NCI-H510A (cell line): Measurements from ENCODE around the gene ISCA2.

Experiments used
- DNase-seq: peaks from one replicate; lab custom pipeline; 2025; lab: John Stamatoyannopoulos, UW

The ISCA2 gene

GRCh38 chr14:74483321-74483720, 10.2 kb upstream of the ISCA2 start:
- DNase-seq = no peak

- no peak for DNase-seq
These were observed 7.4 kb upstream of the ISCA2 start for GRCh38 chr14:74486164-74486563.

DNA sequence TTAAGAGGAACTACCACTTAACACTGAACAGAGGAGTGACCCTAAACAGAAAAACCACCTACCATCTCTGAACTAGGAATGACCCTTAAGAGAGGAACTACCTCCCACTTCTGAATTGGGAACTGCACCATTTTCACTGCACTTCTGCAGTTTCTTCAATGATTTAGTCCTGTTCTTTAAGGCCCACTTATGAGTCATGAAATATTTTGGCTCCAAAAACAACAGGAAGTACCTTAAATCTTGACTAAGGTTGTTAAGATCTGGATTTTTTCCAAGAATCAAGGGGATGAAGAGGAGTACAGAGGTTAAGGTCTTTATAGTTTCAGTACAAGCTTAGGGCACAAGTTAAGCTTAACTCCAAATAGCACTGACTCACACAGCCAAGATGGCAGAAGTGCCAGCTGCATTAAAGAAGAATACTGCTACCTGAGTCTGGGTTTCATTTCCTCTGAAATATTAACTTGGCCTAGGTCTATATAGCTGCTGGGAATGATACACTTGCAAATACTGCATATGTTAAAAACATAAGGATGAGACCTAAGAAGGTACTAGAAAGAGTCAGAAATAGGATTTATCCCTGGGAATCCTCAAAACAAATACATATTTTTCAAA, 4.7 kb upstream of the ISCA2 start:
- DNase-seq = no peak

- no peak for DNase-seq
These were observed 3.1 kb upstream of the ISCA2 start for GRCh38 chr14:74490486-74490885.

DNA sequence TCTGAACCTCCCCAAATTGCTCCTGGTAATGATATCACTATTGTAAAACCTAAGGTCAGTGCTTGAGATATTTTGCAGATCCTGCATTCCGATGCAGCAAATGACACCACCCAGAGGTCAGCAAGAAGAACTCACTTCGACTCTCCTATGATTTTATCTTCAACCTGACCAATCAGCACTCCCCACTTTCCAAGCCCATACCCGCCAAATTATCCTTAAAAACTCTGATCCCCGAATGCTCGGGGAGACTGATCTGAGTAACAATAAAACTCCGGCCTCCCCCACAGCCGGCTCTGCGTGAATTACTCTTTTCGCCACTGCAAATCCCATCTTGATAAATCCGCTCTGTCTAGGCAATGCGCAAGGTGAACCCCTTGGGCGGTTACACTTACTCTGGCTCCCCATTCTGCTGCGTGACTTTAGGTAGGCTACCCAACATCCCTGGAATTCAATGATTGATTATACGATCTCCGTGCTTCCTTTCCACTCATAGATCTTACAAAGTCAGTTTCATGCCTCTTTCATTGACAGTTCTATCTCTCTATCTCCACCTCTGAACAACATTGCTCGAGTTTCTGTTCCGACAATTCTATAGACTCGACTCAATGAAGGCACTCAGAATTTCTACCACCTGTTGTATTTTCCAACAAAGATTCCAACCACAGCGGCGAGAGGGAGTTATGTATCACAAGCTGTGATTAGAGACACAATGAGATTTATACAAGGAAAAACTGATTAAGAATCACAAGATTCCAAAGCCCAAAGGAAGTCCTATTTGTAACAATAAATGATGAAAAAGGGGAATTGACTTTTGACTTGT, 1.4 kb upstream of the ISCA2 start:
- DNase-seq = no peak

- no peak for DNase-seq
These were observed 706 bp upstream of the ISCA2 start, which contains the start of gene NPC2 for GRCh38 chr14:74492776-74493342. TSS of gene NPC2 (minus strand) at chr14:74493305. CDS start at chr14:74493274, 31 bp downstream.

GRCh38 chr14:74495356-74495755, 1.8 kb downstream of the ISCA2 start:
- DNase-seq = no peak

DNA sequence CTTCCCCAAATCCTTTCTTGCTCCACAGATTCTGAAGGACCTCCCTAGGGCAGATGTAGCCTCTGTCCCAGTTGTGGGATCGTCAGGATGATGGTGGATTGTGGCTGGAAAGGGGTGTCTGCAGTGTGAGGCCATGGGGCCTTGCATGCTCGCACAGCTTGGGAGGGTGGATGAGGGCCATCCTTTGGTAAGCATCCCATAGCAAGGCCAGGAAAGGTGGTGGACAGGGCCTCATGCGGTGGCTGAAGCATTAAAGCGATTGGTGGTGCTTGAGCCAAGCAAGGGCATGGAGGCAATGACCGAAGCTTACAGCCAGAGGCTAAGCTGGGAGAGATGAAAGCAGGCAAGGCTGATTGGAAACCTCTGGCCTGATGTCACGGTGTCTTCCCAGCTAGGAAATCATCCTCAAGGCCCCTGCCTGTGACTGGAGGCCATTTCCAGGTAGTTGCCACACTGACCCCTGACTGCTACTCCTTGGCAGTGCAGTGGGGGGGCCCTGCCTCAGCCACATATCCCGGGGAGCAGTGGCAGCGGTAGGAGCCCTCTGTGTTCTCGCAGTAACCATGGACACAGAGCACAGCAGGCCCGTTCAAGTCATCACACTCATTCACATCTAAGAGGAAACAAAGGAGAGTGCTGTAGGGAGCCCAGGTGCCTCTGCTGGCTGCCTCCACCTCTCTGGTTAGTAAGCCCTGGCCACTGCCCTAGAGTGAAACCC, 7.0 kb downstream of the ISCA2 start:
- no peak for DNase-seq

- DNase-seq = peak; percentile 67
These were observed 7.6 kb downstream of the ISCA2 start for GRCh38 chr14:74501135-74501614.

- DNase-seq = no peak
These were observed 8.1 kb downstream of the ISCA2 start for GRCh38 chr14:74501691-74502090.

DNA sequence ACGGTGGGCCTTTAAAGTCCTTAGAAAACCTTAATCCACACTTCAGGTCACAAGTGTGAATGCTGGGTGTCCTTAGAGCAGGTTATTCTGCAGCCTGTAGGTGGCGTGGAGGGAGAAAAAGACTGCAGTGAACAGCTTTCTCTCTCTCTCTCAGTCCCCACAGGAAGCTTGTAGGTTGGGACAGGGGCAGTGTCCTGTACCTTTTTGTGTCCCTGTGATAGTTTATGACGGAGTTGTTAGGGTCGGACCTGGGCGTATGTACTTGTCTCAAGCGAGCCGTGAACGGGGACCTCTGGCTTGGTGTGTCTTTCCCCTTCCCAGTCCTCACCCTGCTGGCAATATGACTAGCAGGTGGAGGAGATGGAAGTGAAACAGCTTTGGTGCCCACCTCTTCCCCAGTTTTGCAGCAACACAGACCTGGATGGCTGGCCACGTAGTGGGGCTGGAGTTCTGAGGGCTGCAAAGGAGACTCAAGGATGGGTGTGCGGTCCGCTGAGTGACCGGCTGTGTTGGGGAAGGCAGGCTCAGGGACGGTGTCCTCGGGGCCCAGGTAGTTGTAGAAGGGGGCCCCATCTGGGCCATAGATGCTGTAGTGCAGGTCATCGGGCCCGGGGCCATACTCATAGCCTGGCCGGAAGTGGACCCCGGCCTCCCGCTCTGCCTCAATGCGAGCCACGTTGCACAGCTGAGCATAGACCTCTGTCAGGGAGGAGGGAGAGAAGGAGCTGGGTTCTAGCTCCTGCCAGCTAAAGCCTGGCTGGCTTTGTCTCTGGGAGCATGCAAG, 8.9 kb downstream of the ISCA2 start:
- DNase-seq = peak; percentile 17

GRCh38 chr14:74503291-74503937, 9.8 kb downstream of the ISCA2 start:
- DNase-seq = no peak

DNA sequence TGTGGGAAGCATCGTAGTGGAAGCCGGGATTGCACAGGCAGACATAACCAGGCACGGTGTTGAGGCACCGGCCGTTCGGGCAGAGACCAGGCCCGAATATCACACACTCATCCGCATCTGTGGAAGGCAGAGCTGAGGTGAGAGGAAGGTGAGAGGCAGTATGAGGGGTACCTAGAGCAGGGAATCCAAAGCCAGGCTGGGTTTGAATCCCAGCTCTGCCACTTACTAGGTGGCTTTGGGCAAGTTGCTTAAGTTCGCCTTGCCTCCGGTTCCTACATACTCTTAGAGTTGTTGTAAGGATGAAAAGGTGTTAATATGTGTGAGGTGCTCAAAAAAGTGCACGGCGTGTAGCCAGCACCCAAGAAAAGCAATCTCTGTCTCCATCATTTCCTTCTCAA, 10.4 kb downstream of the ISCA2 start:
- no peak for DNase-seq

DNA sequence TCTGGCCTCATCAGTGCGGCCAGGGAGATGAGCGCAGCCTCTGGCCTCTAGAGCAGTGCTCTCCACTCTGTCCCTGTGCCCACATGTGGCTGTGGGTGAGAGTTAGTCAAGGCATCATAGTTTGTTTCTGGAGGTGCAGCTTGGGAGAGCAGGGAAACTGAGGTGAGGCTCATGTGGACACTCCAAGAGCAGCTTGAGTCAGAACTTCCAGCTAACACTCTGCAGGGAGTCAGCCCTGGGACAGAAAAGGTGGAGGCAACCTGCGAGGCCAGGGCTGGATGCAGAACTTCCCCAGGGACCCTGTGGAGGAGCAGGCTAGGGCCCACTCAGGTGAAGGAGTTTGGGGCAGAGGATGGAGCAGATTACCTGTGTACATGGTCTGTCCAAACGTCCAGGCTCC, 10.8 kb downstream of the ISCA2 start:
- no peak for DNase-seq

GRCh38 chr14:74504874-74505720, 11.5 kb downstream of the ISCA2 start:
- DNase-seq = no peak

DNA sequence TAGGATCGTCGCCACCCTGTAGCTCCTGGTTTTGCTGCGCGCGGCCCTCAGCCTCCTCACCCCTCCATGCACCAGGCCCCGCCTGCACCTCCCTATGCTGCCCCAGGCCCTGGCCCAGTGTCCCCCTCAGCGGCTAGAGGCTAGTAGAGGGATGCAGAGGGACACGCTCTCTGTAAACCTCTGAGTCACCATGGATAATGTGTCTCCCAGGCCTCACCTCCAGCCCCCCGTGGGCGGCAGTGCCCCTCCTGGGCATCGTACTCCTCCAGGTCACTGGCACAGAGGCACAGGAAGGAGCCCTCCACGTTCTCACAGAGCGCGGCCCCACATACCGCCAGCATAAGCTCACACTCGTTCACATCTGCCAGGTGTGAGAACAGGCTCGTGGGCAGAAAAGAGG, 12.3 kb downstream of the ISCA2 start:
- no peak for DNase-seq

DNA sequence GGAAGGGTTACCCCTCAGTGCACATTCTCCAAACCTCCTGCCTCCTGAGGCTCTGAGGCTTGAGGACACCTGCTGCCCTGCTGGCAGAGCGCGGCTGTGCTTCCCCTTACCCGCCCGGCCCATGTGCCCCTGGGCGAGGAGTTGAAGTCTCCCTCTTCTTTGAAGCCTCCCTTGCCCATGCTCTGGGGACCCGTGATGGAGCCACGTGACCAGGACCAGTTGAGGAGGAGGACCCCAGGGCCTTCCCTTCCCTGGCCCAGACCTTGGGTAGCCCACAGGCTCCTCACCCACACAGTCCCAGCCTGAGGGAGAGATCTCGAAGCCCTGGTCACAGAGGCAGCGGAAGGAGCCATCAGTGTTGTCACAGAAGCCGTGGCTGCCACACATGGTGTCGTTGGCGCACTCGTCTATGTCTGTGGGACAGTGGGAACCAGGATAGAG, 12.9 kb downstream of the ISCA2 start:
- no peak for DNase-seq

GRCh38 chr14:74507085-74507484, 13.5 kb downstream of the ISCA2 start:
- DNase-seq = no peak

- no peak for DNase-seq
These were observed 14.3 kb downstream of the ISCA2 start for GRCh38 chr14:74507840-74508239.

DNA sequence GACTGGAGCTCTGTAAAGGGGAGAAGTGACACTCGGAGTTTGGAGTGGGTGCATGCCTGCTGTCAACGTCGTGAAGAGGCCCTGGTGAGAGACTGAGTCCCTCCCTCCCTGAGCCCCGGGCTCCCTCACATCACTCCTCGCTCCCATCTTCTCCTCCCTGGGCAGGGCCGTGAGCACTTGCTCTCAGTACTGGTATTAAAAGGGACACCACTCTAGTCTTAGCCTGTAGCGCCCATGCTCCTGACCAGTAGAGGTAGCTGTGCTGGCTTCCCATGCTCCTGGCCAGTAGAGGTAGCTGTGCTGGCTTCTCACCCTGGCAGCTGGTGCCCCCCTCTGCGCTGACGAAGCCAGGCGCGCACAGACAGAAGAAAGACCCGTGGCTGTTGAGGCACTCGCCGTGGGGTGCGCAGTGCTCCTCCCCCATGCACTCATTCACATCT, 14.7 kb downstream of the ISCA2 start:
- DNase-seq = no peak
